ENCODE measurements around the gene LSM14B. TPM values are rescaled to one million over a fixed set of nuclear protein-coding genes. Genes with fewer than 3 reads are reported as not detected.

LSM14B gene
- total RNA-seq, 1 donor = 31.0 TPM

DNA sequence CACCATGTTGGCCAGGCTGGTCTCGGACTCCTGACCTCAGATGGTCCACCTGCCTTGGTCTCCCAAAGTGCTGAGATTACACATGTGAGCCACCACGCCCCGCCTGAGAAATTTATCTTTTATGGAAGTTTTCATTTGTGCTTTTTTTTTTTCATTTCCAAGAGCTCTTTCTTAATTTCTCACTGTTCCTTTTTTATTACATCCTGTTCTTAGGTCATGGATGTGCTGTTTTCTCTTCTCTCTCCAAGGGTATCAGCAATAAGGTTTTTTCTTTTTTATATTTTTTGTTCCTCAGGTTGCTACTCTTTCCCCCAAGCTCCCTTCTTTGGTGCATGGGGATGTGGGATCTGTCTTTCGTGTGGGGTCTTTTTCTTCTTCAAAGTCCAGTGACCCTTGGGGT, 21.2 kb upstream of the LSM14B start:
- H3K4me3 ChIP-seq (ENCODE audit: low read depth, low read length) = no peak overlapping the region
- DNase-seq (ENCODE audit: low read depth) = no peak
- TF ChIP-seq, protein P1, sequence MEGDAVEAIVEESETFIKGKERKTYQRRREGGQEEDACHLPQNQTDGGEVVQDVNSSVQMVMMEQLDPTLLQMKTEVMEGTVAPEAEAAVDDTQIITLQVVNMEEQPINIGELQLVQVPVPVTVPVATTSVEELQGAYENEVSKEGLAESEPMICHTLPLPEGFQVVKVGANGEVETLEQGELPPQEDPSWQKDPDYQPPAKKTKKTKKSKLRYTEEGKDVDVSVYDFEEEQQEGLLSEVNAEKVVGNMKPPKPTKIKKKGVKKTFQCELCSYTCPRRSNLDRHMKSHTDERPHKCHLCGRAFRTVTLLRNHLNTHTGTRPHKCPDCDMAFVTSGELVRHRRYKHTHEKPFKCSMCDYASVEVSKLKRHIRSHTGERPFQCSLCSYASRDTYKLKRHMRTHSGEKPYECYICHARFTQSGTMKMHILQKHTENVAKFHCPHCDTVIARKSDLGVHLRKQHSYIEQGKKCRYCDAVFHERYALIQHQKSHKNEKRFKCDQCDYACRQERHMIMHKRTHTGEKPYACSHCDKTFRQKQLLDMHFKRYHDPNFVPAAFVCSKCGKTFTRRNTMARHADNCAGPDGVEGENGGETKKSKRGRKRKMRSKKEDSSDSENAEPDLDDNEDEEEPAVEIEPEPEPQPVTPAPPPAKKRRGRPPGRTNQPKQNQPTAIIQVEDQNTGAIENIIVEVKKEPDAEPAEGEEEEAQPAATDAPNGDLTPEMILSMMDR (IDR thresholded peaks at IDR 0.05; ENCODE audit: insufficient read depth, low read length) = no peak

DNA sequence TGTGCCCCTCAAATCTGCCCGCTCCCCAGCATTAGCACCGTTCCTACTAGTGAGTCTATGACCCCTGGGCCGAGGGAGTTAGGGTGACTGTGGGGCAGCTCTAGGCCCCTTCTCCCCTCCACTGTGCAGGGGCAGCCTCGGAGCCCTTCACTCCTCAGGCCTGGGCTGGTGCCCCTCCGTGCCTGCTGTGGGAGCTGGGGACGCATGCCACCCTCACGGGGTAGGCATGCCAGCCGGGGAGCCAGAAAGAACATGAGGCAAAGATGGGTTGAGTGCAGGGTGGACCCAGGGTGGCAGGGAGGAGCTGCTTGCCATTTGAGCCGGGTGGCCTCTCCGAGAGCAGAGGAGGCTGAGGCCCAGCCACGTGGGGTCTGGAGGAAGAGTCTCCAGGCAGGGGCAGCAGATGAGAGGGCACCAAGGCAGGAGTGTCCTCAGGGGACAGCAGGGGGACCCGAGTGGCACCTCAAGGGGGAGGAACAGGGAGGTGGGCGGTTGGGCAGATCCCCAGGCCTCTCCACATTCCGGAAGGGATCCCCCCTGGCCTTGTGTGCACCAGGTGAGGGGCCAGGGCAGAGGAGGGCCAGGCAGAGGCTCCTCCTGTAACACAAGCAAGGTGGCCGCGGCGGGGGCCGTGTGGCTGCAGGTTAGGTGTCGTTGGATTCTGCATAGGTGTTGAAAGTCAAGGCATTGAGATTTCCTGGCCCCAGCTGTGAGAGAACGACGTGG, 18.6 kb upstream of the LSM14B start:
- no peak for DNase-seq (ENCODE audit: low read depth)
- H3K4me3 ChIP-seq (ENCODE audit: low read depth, low read length) = no peak overlapping the region
- TF ChIP-seq, protein P1 (IDR thresholded peaks at IDR 0.05; ENCODE audit: insufficient read depth, low read length) = no peak

DNA sequence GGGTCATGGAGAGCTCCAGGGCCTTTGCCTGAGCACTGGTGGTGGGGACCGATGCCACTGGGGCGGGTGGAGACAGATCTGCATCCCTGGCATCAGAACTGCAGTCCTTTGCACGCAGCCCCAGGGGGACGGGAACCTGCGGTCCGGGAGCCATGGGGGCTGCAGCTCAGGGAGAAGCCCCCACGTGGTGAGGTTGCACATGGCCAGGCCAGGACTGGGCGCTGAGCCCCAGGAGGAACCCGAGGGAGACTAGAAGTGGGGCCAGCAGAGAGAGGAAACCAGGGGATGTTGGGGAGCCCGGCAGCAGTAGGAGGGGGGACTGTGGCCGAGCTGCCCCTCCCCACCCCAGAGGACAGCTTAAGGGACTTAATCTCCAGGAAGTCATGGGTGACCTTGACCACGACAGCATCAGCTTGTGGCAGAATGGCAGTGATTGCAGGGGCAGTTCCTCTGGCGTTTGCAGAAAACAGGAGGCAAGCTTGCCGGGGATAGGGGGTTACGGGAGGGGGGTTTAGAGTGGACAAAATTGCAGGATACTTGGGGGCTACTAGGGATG, 18.0 kb upstream of the LSM14B start:
- H3K4me3 ChIP-seq (ENCODE audit: low read depth, low read length) = no peak overlapping the region
- no peak for DNase-seq (ENCODE audit: low read depth)
- TF ChIP-seq, protein P1 (IDR thresholded peaks at IDR 0.05; ENCODE audit: insufficient read depth, low read length) = no peak

DNA sequence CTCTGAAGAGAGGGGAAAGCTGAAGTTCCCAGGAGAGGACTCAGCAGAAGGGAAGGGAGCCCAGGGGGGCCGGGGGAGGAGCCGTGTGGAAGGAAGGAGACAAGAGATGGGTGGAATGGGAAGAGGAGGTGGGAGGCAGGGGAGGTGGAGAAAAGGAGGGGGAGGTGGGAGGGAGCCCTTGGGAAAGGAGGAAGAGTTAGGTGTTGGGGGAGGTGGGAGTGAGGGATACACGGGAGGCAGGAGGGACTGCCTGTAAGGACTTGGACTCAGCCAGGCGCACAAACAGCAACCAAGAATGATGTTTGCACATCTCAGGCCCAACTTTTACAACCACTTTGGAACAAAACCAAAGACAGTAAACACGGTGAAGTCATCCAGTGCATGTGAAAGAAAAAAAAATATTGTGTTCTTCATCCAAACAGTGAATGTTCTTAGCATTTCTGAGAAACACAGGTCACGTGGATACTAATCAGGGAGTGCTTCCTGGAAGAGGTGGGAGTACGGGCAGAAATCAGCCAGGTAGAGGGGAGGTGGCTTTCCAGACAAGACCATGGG, 17.4 kb upstream of the LSM14B start:
- TF ChIP-seq, protein P1 (IDR thresholded peaks at IDR 0.05; ENCODE audit: insufficient read depth, low read length) = no peak
- peak; percentile 10 for DNase-seq (ENCODE audit: low read depth)

DNA sequence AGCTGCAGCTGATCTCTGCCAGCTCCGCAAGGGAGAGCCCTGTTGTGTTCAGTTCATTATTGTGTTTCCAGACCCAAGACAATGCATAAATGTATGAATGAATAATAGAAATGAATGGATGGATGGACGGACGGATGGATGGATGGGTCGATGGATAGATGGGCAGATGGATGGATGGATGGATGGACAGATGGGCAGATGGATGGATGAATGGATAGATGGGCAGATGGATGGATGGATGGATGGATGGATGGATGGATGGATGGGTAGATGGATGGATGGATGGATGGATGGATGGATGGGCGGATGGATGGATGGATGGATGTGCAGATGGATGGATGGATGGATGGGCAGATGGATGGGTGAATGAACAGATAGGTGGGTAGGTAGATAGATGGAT, 16.7 kb upstream of the LSM14B start:
- TF ChIP-seq, protein P1 (IDR thresholded peaks at IDR 0.05; ENCODE audit: insufficient read depth, low read length) = no peak
- no peak overlapping the region for H3K4me3 ChIP-seq (ENCODE audit: low read depth, low read length)
- DNase-seq (ENCODE audit: low read depth) = no peak

More for the DNA sequence above, 17.4 kb upstream of the LSM14B start:
- H3K4me3 ChIP-seq (ENCODE audit: low read depth, low read length) = no peak overlapping the region

DNA sequence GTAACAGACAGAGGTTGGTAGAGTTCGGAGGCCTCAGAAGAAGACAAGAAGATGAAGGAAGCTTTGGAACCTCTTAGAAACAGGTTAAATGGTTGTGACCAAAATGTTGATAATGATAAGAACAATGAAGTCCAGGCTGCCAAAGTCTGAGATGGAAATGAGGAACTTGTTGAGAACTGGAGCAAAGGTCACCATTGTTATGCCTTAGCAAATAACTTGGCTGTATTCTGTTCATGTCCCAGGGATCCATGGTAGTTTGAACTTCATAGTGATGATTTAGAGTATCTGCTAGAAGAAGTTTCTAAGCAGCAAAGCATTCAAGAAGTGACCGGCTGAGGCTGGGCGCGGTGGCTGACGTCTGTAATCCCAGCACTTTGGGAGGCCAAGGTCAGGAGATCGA, 11.1 kb upstream of the LSM14B start:
- TF ChIP-seq, protein P1 (IDR thresholded peaks at IDR 0.05; ENCODE audit: insufficient read depth, low read length) = no peak
- H3K4me3 ChIP-seq (ENCODE audit: low read depth, low read length) = no peak overlapping the region
- DNase-seq (ENCODE audit: low read depth) = no peak

Measured in fibroblast of the aortic adventitia (primary cell).